Activated CD4-positive, CD25-positive, alpha-beta regulatory T cell treated with anti-CD3 and anti-CD28 coated beads, Interleukin-2, amount 50 U/mL, for 24 hours (primary cell): Measurements from ENCODE around the gene ADRA1B.
"Not testable (repeated sequence)": the region's sequence is repeated elsewhere in the genome, so short reads cannot be mapped to it uniquely, and the experiment has no call there.

Experiments
- ATAC-seq, 2 donors: fragments of 150-1000 bp; cut with Tn5 transposase; one replicate each; pipeline ENCODE4 v1.10.0; 2021; ENCODE audit warnings: mild to moderate bottlenecking in 1 of 2, moderate library complexity in 1 of 2

The ADRA1B gene

GRCh38 chr5:159933531-159934485, 17.5 kb downstream of the ADRA1B start:
- no peak for ATAC-seq

GRCh38 chr5:159935946-159936345, 19.7 kb downstream of the ADRA1B start:
- ATAC-seq = no peak

GRCh38 chr5:159936686-159937329, 20.5 kb downstream of the ADRA1B start:
- ATAC-seq = no peak

- no peak for ATAC-seq
Observed at GRCh38 chr5:159937580-159937979, 21.3 kb downstream of the ADRA1B start.

- no peak for ATAC-seq
Observed at GRCh38 chr5:159943326-159943725, 27.0 kb downstream of the ADRA1B start.

- ATAC-seq = no peak
Observed at GRCh38 chr5:159944056-159944600, 27.8 kb downstream of the ADRA1B start.

- no peak for ATAC-seq
Observed at GRCh38 chr5:159945359-159945758, 29.1 kb downstream of the ADRA1B start.

- no peak for ATAC-seq
Observed at GRCh38 chr5:159947708-159948358, 31.6 kb downstream of the ADRA1B start.

- ATAC-seq = no peak
Observed at GRCh38 chr5:159951387-159951786, 35.1 kb downstream of the ADRA1B start.

GRCh38 chr5:159951834-159952233, 35.6 kb downstream of the ADRA1B start:
- no peak for ATAC-seq

- no peak for ATAC-seq
Observed at GRCh38 chr5:159953609-159954008, 37.3 kb downstream of the ADRA1B start.

GRCh38 chr5:159955056-159955624, 38.9 kb downstream of the ADRA1B start:
- ATAC-seq = no peak

- ATAC-seq = no peak
Observed at GRCh38 chr5:159956074-159956473, 39.8 kb downstream of the ADRA1B start.

GRCh38 chr5:159961176-159962160, 45.2 kb downstream of the ADRA1B start:
- ATAC-seq = no peak

- ATAC-seq = no peak
Observed at GRCh38 chr5:159962214-159962613, 45.9 kb downstream of the ADRA1B start.

- ATAC-seq = no peak
Observed at GRCh38 chr5:159963935-159964334, 47.7 kb downstream of the ADRA1B start.

GRCh38 chr5:159965031-159965837, 49.0 kb downstream of the ADRA1B start:
- no peak for ATAC-seq

- ATAC-seq = not testable (repeated sequence)
Observed at GRCh38 chr5:159965838-159966128, 49.5 kb downstream of the ADRA1B start.

- ATAC-seq = no peak
Observed at GRCh38 chr5:159969966-159970365, 53.7 kb downstream of the ADRA1B start.

- ATAC-seq = no peak
Observed at GRCh38 chr5:159971038-159971437, 54.8 kb downstream of the ADRA1B start.

- ATAC-seq = no peak
Observed at GRCh38 chr5:159971514-159971913, 55.2 kb downstream of the ADRA1B start.
